AG04450 (cell line): ENCODE measurements around the gene GMPPA. TPM values are rescaled to one million over a fixed set of nuclear protein-coding genes. Genes with fewer than 3 reads are reported as not detected.

Source experiments
- CTCF ChIA-PET: fragments of 300-600, 350-600 bp; formaldehyde crosslinking; extraction: SDS; loops from one replicate; lab custom pipeline; 2022; ENCODE audit warnings: antibody characterized with exemption, inconsistent platforms; lab: Charles Lee
- POLR2A ChIA-PET: fragments of 350-600 bp; formaldehyde crosslinking; extraction: SDS; loops from one replicate; lab custom pipeline; 2021; ENCODE audit warnings: antibody characterized with exemption, inconsistent platforms; lab: Yijun Ruan, JAX
- DNase-seq: peaks from one replicate; pipeline ENCODE4 v3.0.0-alpha.2; 2011; ENCODE audit warnings: low read depth, low spot score
- H3K27ac ChIP-seq: one replicate; pipeline ENCODE4 v1.5.1; 2012; ENCODE audit warnings: low read depth, low read length, control low read depth
- H3K27me3 ChIP-seq: one replicate; pipeline ENCODE4 v1.6.0; 2012; ENCODE audit warnings: low read length; ENCODE audit not compliant: control insufficient read depth, insufficient read depth
- H3K4me3 ChIP-seq: 2 replicates; pipeline ENCODE4 v1.5.1; 2011; ENCODE audit warnings: mild to moderate bottlenecking, low read depth, low read length, control low read depth
- H3K9me3 ChIP-seq: 2 replicates; pipeline ENCODE4 v1.5.1; 2012; ENCODE audit warnings: low read length; ENCODE audit not compliant: control insufficient read depth, insufficient read depth
- polyA plus RNA-seq: library from polyadenylated mRNA; depleted of rRNA; stranded (reverse); fragments of >200 nt; gene quantifications from 2 replicates; pipeline ENCODE4 v1.2.3, GENCODE V29; 2011
- TF ChIP-seq, protein P1 (sequence below): IDR thresholded peaks from 2 replicates; pipeline ENCODE4 v1.5.1; 2011; ENCODE audit warnings: low read depth, low read length, control low read depth, inconsistent platforms

Gene GMPPA
- polyA plus RNA-seq, 1 experiment: 90.1 TPM

DNA sequence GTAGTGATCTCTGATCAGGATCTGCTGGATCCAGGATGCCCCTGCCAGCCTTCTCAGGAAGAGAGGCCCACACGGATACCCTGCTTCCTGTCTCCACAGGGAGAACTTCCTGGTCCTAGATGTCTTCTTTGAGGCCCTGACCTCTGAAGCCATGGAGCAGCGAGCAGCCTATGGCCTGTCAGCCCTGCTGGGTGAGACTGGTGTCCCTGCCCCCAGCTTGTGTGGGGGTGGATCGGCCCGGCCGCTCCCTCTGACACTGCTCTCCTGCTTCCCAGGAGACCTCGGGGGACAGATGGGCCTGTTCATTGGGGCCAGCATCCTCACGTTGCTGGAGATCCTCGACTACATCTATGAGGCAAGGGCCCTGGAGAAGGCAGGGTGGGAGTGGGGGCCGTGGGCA lies 38.3 kb downstream of the GMPPA start:
- peaks cover 10% of the 10 kb centered on the region for H3K27me3 ChIP-seq
- no peak overlapping the region for H3K27ac ChIP-seq
- POLR2A ChIA-PET: interaction anchor here (0.6 kb wide), 1 partner anchor 37 kb away, joined by 4 read pairs; no protein-coding TSS in a partner anchor
- H3K4me3 ChIP-seq: no peak overlapping the region
- H3K9me3 ChIP-seq: no peaks in the 10 kb centered on the region; the same call in 1 of the 2 replicates
- DNase-seq: no peak
- TF ChIP-seq, protein P1, sequence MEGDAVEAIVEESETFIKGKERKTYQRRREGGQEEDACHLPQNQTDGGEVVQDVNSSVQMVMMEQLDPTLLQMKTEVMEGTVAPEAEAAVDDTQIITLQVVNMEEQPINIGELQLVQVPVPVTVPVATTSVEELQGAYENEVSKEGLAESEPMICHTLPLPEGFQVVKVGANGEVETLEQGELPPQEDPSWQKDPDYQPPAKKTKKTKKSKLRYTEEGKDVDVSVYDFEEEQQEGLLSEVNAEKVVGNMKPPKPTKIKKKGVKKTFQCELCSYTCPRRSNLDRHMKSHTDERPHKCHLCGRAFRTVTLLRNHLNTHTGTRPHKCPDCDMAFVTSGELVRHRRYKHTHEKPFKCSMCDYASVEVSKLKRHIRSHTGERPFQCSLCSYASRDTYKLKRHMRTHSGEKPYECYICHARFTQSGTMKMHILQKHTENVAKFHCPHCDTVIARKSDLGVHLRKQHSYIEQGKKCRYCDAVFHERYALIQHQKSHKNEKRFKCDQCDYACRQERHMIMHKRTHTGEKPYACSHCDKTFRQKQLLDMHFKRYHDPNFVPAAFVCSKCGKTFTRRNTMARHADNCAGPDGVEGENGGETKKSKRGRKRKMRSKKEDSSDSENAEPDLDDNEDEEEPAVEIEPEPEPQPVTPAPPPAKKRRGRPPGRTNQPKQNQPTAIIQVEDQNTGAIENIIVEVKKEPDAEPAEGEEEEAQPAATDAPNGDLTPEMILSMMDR: no peak
- CTCF ChIA-PET: interaction anchor here (0.9 to 1.5 kb wide), 4 partner anchors 15 to 148 kb away, joined by 3 to 5 read pairs (median 4); a partner anchor contains a TSS

DNA sequence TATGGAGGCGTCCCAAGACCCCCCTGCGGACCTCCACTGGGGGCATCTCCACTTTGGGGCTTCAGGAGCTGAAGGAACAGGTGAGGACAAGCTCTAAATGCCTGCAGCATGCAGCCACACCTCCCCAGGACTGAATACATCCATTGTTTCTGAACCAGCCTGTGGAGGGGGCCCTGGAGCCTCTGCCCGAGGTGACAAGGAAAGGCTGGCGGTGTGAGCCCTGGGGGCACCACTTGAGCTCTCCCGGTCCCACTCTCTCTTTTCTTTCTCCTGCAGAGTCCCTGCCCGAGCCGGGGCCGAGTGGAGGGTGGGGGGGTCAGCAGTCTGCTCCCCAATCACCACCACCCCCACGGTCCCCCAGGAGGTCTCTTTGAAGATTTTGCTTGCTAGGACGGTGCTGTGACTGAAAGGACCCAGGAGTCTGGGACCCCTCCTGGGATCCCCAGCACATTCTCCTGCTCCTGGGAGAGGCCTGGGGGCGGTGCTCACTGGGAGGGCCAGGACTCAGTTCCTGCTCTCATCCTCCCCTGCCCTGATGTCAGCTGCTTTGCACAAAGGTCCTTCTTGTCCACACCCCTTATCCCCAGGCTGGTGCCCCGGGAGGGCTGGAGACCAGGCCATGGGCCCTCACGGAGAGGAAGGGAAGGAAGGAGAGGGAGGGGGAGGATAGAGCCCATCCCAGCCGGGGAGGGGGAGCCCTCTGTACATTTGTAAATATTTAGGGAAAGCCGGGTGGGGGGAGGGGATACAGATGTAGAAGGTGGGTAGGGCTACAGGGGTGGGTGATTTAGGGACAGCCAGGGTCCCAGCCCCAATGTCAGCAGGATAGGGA lies 39.2 kb downstream of the GMPPA start:
- TF ChIP-seq, protein P1: no peak
- DNase-seq: no peak
- ChIA-PET CTCF (interaction anchor here (1.1 to 1.7 kb wide), 6 partner anchors 8 to 152 kb away, joined by 3 to 6 read pairs (median 4); a partner anchor contains a TSS), POLR2A (interaction anchor here (0.6 kb wide), 1 partner anchor 16 kb away, joined by 8 read pairs; no protein-coding TSS in a partner anchor)
- no peaks in the 10 kb centered on the region; the same call in 1 of the 2 replicates for H3K9me3 ChIP-seq
- H3K27me3 ChIP-seq: peaks cover 7% of the 10 kb centered on the region
- no peak overlapping the region for H3K27ac ChIP-seq
- no peak overlapping the region for H3K4me3 ChIP-seq

GRCh38 chr2:219538504-219538951 lies 39.8 kb downstream of the GMPPA start:
- Histone ChIP-seq H3K4me3 (no peak overlapping the region), H3K9me3 (no peaks in the 10 kb centered on the region; the same call in 1 of the 2 replicates), H3K27me3 (peaks cover under 1% of the 10 kb centered on the region), H3K27ac (peak overlapping the region; percentile 21)
- POLR2A ChIA-PET: no interaction called here
- CTCF ChIA-PET: interaction anchor here (1.4 to 1.7 kb wide), 3 partner anchors 9 to 152 kb away, joined by 4 to 6 read pairs (median 4); no protein-coding TSS in a partner anchor
- DNase-seq: no peak
- TF ChIP-seq, protein P1: no peak

DNA sequence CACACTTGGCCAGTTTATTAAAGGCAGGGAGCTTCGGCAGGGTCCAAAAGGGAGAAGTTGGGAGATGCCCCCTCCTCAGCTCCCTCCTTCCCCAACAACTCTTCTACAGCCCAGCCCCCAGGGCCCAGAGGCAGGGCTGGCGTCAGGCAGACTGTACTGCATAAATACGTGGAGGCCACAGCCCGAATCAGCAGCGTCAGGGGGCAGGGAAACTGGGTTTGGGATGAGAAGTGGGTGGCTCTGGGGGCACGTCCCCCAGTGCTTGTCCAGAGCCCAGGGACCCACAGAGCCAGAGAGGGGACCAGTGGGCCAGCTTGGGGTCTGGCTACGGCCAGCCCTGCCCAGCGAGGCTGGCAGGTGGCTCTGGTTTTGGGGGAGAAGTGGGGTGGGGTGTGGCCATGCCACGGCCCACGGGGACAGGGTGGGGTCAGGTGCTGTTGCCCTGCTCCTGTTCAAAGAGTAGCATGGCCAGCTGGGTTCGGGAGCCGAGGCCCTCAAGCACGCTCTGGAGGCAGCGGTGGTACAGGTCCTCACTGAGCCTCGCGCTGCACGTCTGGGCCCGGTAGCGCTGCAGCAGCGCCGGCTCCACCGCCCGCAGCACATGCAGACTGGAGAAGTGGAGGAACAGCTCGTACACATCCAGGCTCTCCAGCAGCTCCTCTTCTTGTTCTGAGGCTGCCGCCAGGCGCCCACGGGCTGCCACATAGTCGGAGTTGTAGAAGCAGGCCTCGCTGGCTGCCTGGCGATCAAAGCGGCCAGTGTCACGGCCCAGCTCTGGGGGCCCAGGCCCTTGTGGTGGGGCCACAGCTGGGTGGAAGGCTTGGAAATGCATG lies 40.5 kb downstream of the GMPPA start:
- CTCF ChIA-PET: interaction anchor here (0.5 to 3.2 kb wide), 5 partner anchors 9 to 151 kb away, joined by 3 to 43 read pairs (median 4); no protein-coding TSS in a partner anchor
- H3K9me3 ChIP-seq: no peaks in the 10 kb centered on the region; the same call in 1 of the 2 replicates
- no peak overlapping the region for H3K27ac ChIP-seq
- no peaks in the 10 kb centered on the region for H3K27me3 ChIP-seq
- no peak overlapping the region for H3K4me3 ChIP-seq
- TF ChIP-seq, protein P1: no peak
- DNase-seq: no peak
- POLR2A ChIA-PET: no interaction called here
